MCF 10A (cell line): Measurements from ENCODE around the gene LTBR. TPM values are rescaled to one million over a fixed set of nuclear protein-coding genes. Genes with fewer than 3 reads are reported as not detected.

Source experiments
- BruUV-seq: library from RNA; stranded (reverse); fragments of 400-500 nt; replicated peaks from 2 replicates; lab custom pipeline; 2021; lab: Mats Ljungman, UMichigan
- CTCF ChIA-PET: fragments of 300-600 bp; sonication (Branson Sonifier 250); formaldehyde crosslinking; extraction: SDS; loops from one replicate; lab custom pipeline; 2021; ENCODE audit warnings: antibody characterized with exemption, inconsistent platforms; lab: Yijun Ruan, JAX
- POLR2A ChIA-PET: fragments of 300-600, 350-650 bp; sonication (Branson Sonifier 250); formaldehyde crosslinking; extraction: SDS; loops from one replicate; lab custom pipeline; 2020; ENCODE audit warnings: antibody characterized with exemption, inconsistent platforms; lab: Yijun Ruan, JAX
- DNase-seq: peaks from one replicate; pipeline ENCODE4 v3.0.0-alpha.2; 2018; ENCODE audit not compliant: unreplicated experiment
- H3K27ac Mint-ChIP-seq: one replicate; pipeline ENCODE4 v1.8.0; 2022; ENCODE audit warnings: mild to moderate bottlenecking, low read depth, mixed read lengths; ENCODE audit not compliant: unreplicated experiment
- H3K27me3 Mint-ChIP-seq: one replicate; pipeline ENCODE4 v1.8.0; 2022; ENCODE audit warnings: mixed read lengths; ENCODE audit not compliant: insufficient read depth, unreplicated experiment
- H3K36me3 Mint-ChIP-seq: one replicate; pipeline ENCODE4 v1.8.0; 2022; ENCODE audit warnings: mild to moderate bottlenecking, moderate library complexity, mixed read lengths; ENCODE audit not compliant: insufficient read depth, unreplicated experiment
- H3K4me1 Mint-ChIP-seq: one replicate; pipeline ENCODE4 v1.8.0; 2022; ENCODE audit warnings: mixed read lengths; ENCODE audit not compliant: insufficient read depth, unreplicated experiment
- H3K4me3 Mint-ChIP-seq: one replicate; pipeline ENCODE4 v1.8.0; 2022; ENCODE audit warnings: mild to moderate bottlenecking, moderate library complexity, mixed read lengths; ENCODE audit not compliant: unreplicated experiment
- H3K9me3 Mint-ChIP-seq: one replicate; pipeline ENCODE4 v1.8.0; 2022; ENCODE audit warnings: mixed read lengths; ENCODE audit not compliant: unreplicated experiment
- CTCF ChIP-seq: fragments of 200-600 bp; IDR thresholded peaks from one replicate; pipeline ENCODE4 v1.8.0; 2022; ENCODE audit warnings: antibody characterized with exemption, mild to moderate bottlenecking; ENCODE audit not compliant: unreplicated experiment
- intact Hi-C: fragments of 100-400 bp; cut with micrococcal nuclease; formaldehyde crosslinking; loops from 2 replicates; pipeline ENCODE4 v1.14.1; 2022
- total RNA-seq: library from RNA; stranded (reverse); gene quantifications from 2 replicates; pipeline ENCODE4 v1.2.3, GENCODE V29; 2022

LTBR gene
- total RNA-seq, 1 experiment from 2014 or later, result 169 TPM

DNA sequence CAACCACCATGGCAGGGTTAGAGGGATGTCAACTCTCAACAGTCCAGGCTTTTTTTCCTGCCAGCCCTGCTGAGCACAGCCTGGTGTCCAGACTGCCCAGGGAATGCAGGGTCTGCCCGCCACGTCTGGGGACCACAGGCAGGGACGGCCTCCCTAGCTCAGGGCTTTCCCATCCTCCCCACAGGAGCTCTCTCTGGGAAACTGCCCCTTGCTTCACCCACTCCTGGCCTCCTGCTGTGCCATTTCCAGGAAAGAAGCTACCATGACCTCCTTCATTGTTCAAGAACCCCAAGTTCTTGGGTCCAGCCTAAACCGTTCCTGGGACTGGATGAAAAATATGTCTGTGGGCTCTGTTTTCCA is 13.4 kb upstream of the LTBR start:
- BruUV-seq, result no TSS peak

GRCh38 chr12:6370994-6371754 is 12.8 kb upstream of the LTBR start:
- Mint-ChIP-seq H3K27ac (peak overlapping the region; percentile 97), H3K9me3 (no peaks in the 10 kb centered on the region), H3K4me1 (peaks cover 56% of the 10 kb centered on the region), H3K4me3 (peak overlapping the region; percentile 89), H3K27me3 (no peaks in the 10 kb centered on the region), H3K36me3 (peaks cover 71% of the 10 kb centered on the region)
- ChIA-PET POLR2A (interaction anchor here (0.7 to 16.5 kb wide), 17 partner anchors 6 to 278 kb away, joined by 3 to 739 read pairs (median 4); partner anchors contain the start of genes GAPDH, LTBR, TAPBPL and TNFRSF1A), CTCF (interaction anchor here (0.6 to 4.6 kb wide), 8 partner anchors 8 to 169 kb away, joined by 4 to 23 read pairs (median 6); partner anchors contain the start of gene LTBR)
- intact Hi-C loops, result no loop called here
- no TSS peak for BruUV-seq
- TF ChIP-seq CTCF, result no peak
- DNase-seq, result peak; percentile 96

More for the DNA sequence above, 13.4 kb upstream of the LTBR start:
- peak overlapping the region; percentile 97 for H3K27ac Mint-ChIP-seq
- H3K9me3 Mint-ChIP-seq, result no peaks in the 10 kb centered on the region
- intact Hi-C loops, result no loop called here
- H3K4me3 Mint-ChIP-seq, result peak overlapping the region; percentile 89
- ChIA-PET POLR2A (interaction anchor here (0.8 to 16.5 kb wide), 13 partner anchors 5 to 165 kb away, joined by 3 to 739 read pairs (median 4); partner anchors contain the start of genes GAPDH, LTBR, TAPBPL and TNFRSF1A), CTCF (interaction anchor here (0.6 to 2.7 kb wide), 7 partner anchors 9 to 169 kb away, joined by 3 to 13 read pairs (median 5); no protein-coding TSS in a partner anchor)
- peaks cover 77% of the 10 kb centered on the region for H3K36me3 Mint-ChIP-seq
- peak; percentile 42 for DNase-seq
- no peak for TF ChIP-seq CTCF
- peaks cover 49% of the 10 kb centered on the region for H3K4me1 Mint-ChIP-seq
- no peaks in the 10 kb centered on the region for H3K27me3 Mint-ChIP-seq

DNA sequence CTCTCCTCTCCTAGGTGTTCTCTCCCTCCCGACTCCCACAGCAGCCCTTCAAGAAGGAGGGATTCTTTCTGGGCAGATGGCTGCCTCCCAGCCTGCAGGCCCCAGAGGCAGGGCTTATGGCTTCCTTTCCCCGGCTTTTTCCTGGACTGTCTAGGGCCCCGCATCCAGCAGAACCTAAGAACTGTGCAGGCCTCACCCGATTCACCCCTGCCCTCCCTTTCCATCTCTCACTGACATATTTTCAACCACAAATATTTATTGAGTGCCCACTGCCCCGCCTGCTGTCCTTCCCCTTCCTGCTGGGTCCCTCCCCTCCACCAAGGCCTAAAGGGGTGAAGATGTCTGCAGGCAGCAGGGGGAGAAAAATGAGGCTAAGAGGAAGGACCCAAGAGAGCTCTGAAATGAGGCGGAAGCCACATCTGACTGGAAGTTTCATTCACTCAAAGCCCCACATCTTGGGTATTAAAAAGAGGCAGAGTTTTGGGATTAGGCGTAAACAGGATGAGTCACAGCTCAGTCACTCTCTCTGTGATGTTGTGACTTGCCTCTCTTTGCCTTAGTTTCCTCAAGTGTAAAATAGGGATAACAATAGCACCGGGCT is 11.5 kb upstream of the LTBR start:
- H3K9me3 Mint-ChIP-seq, result no peaks in the 10 kb centered on the region
- peaks cover 66% of the 10 kb centered on the region for H3K4me1 Mint-ChIP-seq
- DNase-seq, result peak; percentile 87
- intact Hi-C loops, result loop anchor here (1.0 kb wide), 1 partner anchor 36 kb away; no protein-coding TSS in a partner anchor
- ChIA-PET CTCF (interaction anchor here (0.6 to 4.6 kb wide), 8 partner anchors 9 to 93 kb away, joined by 3 to 27 read pairs (median 4); partner anchors contain the start of gene LTBR), POLR2A (interaction anchor here (0.5 to 16.5 kb wide), 18 partner anchors 7 to 572 kb away, joined by 3 to 739 read pairs (median 8); partner anchors contain the start of genes GAPDH, LTBR, TAPBPL and TNFRSF1A)
- H3K4me3 Mint-ChIP-seq, result peak overlapping the region; percentile 89
- H3K27ac Mint-ChIP-seq, result peak overlapping the region; percentile 97
- H3K36me3 Mint-ChIP-seq, result peaks cover 57% of the 10 kb centered on the region
- no TSS peak for BruUV-seq
- H3K27me3 Mint-ChIP-seq, result no peaks in the 10 kb centered on the region
- no peak for TF ChIP-seq CTCF
